ENCODE data around the gene PANK4.
"Not testable (repeated sequence)": the region's sequence is repeated elsewhere in the genome, so short reads cannot be mapped to it uniquely, and the experiment has no call there.

PANK4 gene

DNA sequence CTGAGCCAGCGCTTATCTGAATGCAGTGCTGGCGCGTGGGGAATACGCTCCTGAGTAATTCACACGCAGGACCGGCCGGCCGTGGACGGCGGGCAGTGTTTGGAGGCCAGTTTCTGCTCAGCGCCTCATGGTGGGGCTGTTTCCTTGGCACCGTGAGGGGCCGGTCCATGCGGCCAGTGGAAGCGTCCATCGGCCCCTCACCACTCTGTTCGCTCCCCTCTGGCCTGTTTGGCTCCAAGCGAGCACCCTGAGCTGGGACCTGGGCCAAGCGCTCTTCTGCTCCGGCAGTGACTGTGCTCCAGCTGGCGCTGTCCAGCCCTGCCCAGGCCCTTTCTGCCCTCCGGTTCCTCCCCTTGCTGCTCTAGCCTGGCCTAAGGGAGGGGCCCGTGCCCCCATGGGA lies 66.6 kb downstream of the PANK4 start:
- Mint-ChIP-seq H3K4me3 (no peak overlapping the region), H3K4me1 (ENCODE audit: low read depth) (no peaks in the 10 kb centered on the region), H3K27me3 (no peaks in the 10 kb centered on the region), H3K27ac (no peak overlapping the region), H3K9me3 (no peaks in the 10 kb centered on the region), H3K36me3 (ENCODE audit: low read depth) (no peaks in the 10 kb centered on the region)

DNA sequence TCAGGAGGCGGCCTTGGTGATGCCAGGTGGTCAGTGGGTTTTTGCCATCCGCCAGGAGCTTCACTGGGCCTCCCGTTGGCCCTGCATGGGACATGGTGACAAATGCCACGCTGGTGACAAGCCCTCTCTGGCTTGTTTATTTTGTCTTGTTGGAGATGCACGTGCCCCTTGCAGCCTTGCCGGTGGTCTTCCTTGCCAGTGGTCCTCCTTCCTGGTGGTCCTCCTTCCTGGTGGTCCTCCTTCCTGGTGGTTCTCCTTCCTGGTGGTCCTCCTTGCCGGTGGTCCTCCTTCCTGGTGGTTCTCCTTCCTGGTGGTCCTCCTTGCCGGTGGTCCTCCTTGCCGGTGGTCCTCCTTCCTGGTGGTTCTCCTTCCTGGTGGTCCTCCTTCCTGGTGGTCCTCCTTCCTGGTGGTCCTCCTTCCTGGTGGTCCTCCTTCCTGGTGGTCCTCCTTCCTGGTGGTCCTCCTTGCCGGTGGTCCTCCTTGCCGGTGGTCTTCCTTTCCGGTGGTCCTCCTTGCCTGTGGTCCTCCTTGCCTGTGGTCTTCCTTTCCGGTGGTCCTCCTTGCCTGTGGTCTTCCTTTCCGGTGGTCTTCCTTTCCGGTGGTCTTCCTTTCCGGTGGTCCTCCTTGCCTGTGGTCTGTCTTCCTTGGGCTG lies 67.2 kb downstream of the PANK4 start:
- not testable (repeated sequence) for H3K9me3 Mint-ChIP-seq

DNA sequence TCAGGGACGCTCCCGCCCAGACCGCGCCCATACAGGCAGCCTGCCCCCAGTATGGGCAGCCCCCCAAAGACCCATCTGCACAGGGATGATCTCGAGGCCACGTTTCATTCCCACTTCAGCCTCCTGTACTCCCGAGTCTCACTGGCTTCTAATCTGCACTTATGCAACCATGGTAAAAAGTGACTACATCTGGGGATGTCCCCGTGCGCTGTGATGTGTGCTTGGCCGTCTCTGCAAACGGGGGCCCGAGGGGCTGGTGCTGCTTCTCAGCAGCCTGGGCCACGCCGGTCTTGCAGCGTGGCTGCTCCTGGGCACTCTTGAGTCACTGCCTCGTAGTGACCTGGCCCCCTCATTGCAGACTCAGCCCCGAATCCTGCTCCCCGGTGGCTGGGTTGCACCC lies 67.7 kb downstream of the PANK4 start:
- Mint-ChIP-seq H3K27me3 (no peaks in the 10 kb centered on the region), H3K27ac (no peak overlapping the region), H3K4me1 (ENCODE audit: low read depth) (no peaks in the 10 kb centered on the region), H3K36me3 (ENCODE audit: low read depth) (no peaks in the 10 kb centered on the region), H3K4me3 (no peak overlapping the region), H3K9me3 (no peaks in the 10 kb centered on the region)

More for the DNA sequence above, 67.2 kb downstream of the PANK4 start:
- not testable (repeated sequence) for H3K36me3 Mint-ChIP-seq (ENCODE audit: low read depth); H3K4me3 Mint-ChIP-seq; H3K4me1 Mint-ChIP-seq (ENCODE audit: low read depth); H3K27ac Mint-ChIP-seq; H3K27me3 Mint-ChIP-seq

All from stimulated activated naive CD8-positive, alpha-beta T cell treated with anti-CD3 and anti-CD28 coated beads, Interleukin-15, Interleukin-2, amounts not matched to agents 100 ng/mL and 50 ng/mL, for 24 hours (primary cell).